ENCODE results near the gene FBXL19.

- TF ChIP-seq EZH2 (IDR thresholded peaks at IDR 0.05; ENCODE audit: insufficient read depth, poor library complexity, severe bottlenecking) (no peak), EZH2phosphoT487 (IDR thresholded peaks at IDR 0.05; ENCODE audit: insufficient read depth, low read depth) (no peak)
Observed at GRCh38 chr16:30985401-30986128, 62.2 kb downstream of the FBXL19 start.
